Hepatocyte (in vitro differentiated cells): ENCODE results near the gene SLC5A6. TPM values are rescaled to one million over a fixed set of nuclear protein-coding genes. Genes with fewer than 3 reads are reported as not detected.

Experiments
- DNase-seq: peaks from one replicate; pipeline ENCODE4 v3.0.0-alpha.2; 2016; ENCODE audit warnings: low spot score
- H2AFZ ChIP-seq: fragments of 200-600 bp; sonication (generic); 2 replicates; pipeline ENCODE4 v1.6.0; 2016; ENCODE audit warnings: antibody characterized with exemption, mild to moderate bottlenecking
- H3K27ac ChIP-seq: fragments of 200-600 bp; sonication (generic); 2 replicates; pipeline ENCODE4 v1.5.1; 2016; ENCODE audit warnings: mild to moderate bottlenecking
- H3K27me3 ChIP-seq: fragments of 200-600 bp; sonication (generic); 2 replicates; pipeline ENCODE4 v1.6.1; 2016
- H3K36me3 ChIP-seq: fragments of 200-600 bp; sonication (generic); replicated peaks from 2 replicates; pipeline ENCODE4 v1.5.1; 2016; ENCODE audit warnings: low read depth; ENCODE audit not compliant: insufficient read depth
- H3K4me1 ChIP-seq: fragments of 200-600 bp; sonication (generic); 2 replicates; pipeline ENCODE4 v1.5.1; 2016; ENCODE audit warnings: mild to moderate bottlenecking, moderate library complexity; ENCODE audit not compliant: insufficient read depth
- H3K4me2 ChIP-seq: fragments of 200-600 bp; sonication (generic); 2 replicates; pipeline ENCODE4 v1.6.0; 2016
- H3K4me3 ChIP-seq: fragments of 200-600 bp; sonication (generic); 2 replicates; pipeline ENCODE4 v1.5.1; 2016; ENCODE audit warnings: mild to moderate bottlenecking
- H3K79me2 ChIP-seq: fragments of 200-600 bp; sonication (generic); 2 replicates; pipeline ENCODE4 v1.6.0; 2017; ENCODE audit warnings: mild to moderate bottlenecking
- H3K9me2 ChIP-seq: fragments of 200-600 bp; sonication (generic); replicated peaks from 2 replicates; pipeline ENCODE4 v1.6.0; 2017; ENCODE audit warnings: mild to moderate bottlenecking; ENCODE audit not compliant: insufficient read depth
- H3K9me3 ChIP-seq: fragments of 200-600 bp; sonication (generic); 2 replicates; pipeline ENCODE4 v1.5.1; 2016; ENCODE audit warnings: low read depth, mild to moderate bottlenecking
- H4K20me1 ChIP-seq: fragments of 200-600 bp; sonication (generic); 2 replicates; pipeline ENCODE4 v1.6.0; 2016; ENCODE audit warnings: mild to moderate bottlenecking; ENCODE audit not compliant: insufficient read depth, poor library complexity, severe bottlenecking
- EZH2 ChIP-seq: fragments of 200-600 bp; sonication (generic); IDR thresholded peaks from 2 replicates; pipeline ENCODE4 v1.6.1; 2016; ENCODE audit warnings: antibody characterized with exemption, mild to moderate bottlenecking, borderline replicate concordance
- EZH2phosphoT487 ChIP-seq: fragments of 200-600 bp; sonication (generic); IDR thresholded peaks from one replicate; pipeline ENCODE4 v1.6.1; 2018; ENCODE audit warnings: antibody characterized with exemption, mild to moderate bottlenecking, low read depth, moderate library complexity; ENCODE audit not compliant: unreplicated experiment, severe bottlenecking
- WGBS: methylation state at CpG from one replicate; pipeline ENCODE4 v1.1.6; 2016; ENCODE audit warnings: low lambda C conversion rate; ENCODE audit errors: missing lambda C conversion rate; 5-methylcytosine and 5-hydroxymethylcytosine counted together
- polyA plus RNA-seq: library from polyadenylated mRNA; unstranded; fragments of >200 nt; fragmentation: Nextera tagmentation; extraction: Ambion mirVana; gene quantifications from 2 replicates; pipeline ENCODE4 v1.2.1, GENCODE V29; 2016
- total RNA-seq: library from RNA; depleted of rRNA; stranded (reverse); fragments of >200 nt; gene quantifications from 2 replicates; pipeline ENCODE4 v1.2.3, GENCODE V29; 2014
- TF ChIP-seq, protein P1 (sequence below): fragments of 200-600 bp; sonication (generic); IDR thresholded peaks from 2 replicates; pipeline ENCODE4 v1.5.1; 2016; ENCODE audit warnings: antibody characterized with exemption, mild to moderate bottlenecking; ENCODE audit not compliant: poor library complexity

Gene SLC5A6
- total and polyA plus RNA-seq, 2 experiments from 2014 or later, result 58.9 to 72.3 TPM

- no peak overlapping the region for H3K4me3 ChIP-seq
These were observed 15.4 kb upstream of the SLC5A6 start for GRCh38 chr2:27227501-27227900.

GRCh38 chr2:27225526-27225925, 13.5 kb upstream of the SLC5A6 start:
- 98% methylated on average over 9 of the region's 9 CpGs for WGBS
- Histone ChIP-seq H3K4me2 (no peak overlapping the region), H3K9me3 (no peaks in the 10 kb centered on the region), H3K9me2 (no peaks in the 10 kb centered on the region), H3K27me3 (no peaks in the 10 kb centered on the region), H3K27ac (no peak overlapping the region), H3K79me2 (no peaks in the 10 kb centered on the region), H3K36me3 (no peaks in the 10 kb centered on the region), H2AFZ (no peak overlapping the region), H3K4me3 (no peak overlapping the region), H3K4me1 (no peaks in the 10 kb centered on the region), H4K20me1 (no peaks in the 10 kb centered on the region)
- DNase-seq, result no peak
- TF ChIP-seq EZH2 (no peak), EZH2phosphoT487 (no peak)
- TF ChIP-seq, protein P1, sequence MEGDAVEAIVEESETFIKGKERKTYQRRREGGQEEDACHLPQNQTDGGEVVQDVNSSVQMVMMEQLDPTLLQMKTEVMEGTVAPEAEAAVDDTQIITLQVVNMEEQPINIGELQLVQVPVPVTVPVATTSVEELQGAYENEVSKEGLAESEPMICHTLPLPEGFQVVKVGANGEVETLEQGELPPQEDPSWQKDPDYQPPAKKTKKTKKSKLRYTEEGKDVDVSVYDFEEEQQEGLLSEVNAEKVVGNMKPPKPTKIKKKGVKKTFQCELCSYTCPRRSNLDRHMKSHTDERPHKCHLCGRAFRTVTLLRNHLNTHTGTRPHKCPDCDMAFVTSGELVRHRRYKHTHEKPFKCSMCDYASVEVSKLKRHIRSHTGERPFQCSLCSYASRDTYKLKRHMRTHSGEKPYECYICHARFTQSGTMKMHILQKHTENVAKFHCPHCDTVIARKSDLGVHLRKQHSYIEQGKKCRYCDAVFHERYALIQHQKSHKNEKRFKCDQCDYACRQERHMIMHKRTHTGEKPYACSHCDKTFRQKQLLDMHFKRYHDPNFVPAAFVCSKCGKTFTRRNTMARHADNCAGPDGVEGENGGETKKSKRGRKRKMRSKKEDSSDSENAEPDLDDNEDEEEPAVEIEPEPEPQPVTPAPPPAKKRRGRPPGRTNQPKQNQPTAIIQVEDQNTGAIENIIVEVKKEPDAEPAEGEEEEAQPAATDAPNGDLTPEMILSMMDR, result no peak

More at GRCh38 chr2:27227501-27227900, 15.4 kb upstream of the SLC5A6 start:
- no peaks in the 10 kb centered on the region for H3K79me2 ChIP-seq
- H3K27ac ChIP-seq, result no peak overlapping the region
- H3K9me3 ChIP-seq, result no peaks in the 10 kb centered on the region
- no peaks in the 10 kb centered on the region for H4K20me1 ChIP-seq
- no peaks in the 10 kb centered on the region for H3K36me3 ChIP-seq
- no peak for DNase-seq
- H2AFZ ChIP-seq, result no peak overlapping the region
- H3K27me3 ChIP-seq, result no peaks in the 10 kb centered on the region
- 82% methylated on average over 2 of the region's 2 CpGs for WGBS
- TF ChIP-seq, protein P1, result no peak
- TF ChIP-seq EZH2phosphoT487 (no peak), EZH2 (no peak)
- no peaks in the 10 kb centered on the region for H3K4me1 ChIP-seq
- H3K4me2 ChIP-seq, result no peak overlapping the region
- no peaks in the 10 kb centered on the region for H3K9me2 ChIP-seq

- H2AFZ ChIP-seq, result no peak overlapping the region
- no peaks in the 10 kb centered on the region for H3K9me2 ChIP-seq
- no peak for TF ChIP-seq EZH2phosphoT487
- TF ChIP-seq, protein P1, result no peak
- TF ChIP-seq EZH2, result no peak
- no peak for DNase-seq
- no peaks in the 10 kb centered on the region for H3K9me3 ChIP-seq
- WGBS, result 98% methylated on average over 6 of the region's 6 CpGs
- H4K20me1 ChIP-seq, result no peaks in the 10 kb centered on the region
- peaks cover 9% of the 10 kb centered on the region for H3K79me2 ChIP-seq
- no peaks in the 10 kb centered on the region for H3K36me3 ChIP-seq
- H3K4me3 ChIP-seq, result no peak overlapping the region
- H3K27ac ChIP-seq, result no peak overlapping the region
- H3K4me1 ChIP-seq, result no peaks in the 10 kb centered on the region
- H3K27me3 ChIP-seq, result no peaks in the 10 kb centered on the region
- no peak overlapping the region for H3K4me2 ChIP-seq
These were observed 11.3 kb upstream of the SLC5A6 start for GRCh38 chr2:27223416-27223815.

DNA sequence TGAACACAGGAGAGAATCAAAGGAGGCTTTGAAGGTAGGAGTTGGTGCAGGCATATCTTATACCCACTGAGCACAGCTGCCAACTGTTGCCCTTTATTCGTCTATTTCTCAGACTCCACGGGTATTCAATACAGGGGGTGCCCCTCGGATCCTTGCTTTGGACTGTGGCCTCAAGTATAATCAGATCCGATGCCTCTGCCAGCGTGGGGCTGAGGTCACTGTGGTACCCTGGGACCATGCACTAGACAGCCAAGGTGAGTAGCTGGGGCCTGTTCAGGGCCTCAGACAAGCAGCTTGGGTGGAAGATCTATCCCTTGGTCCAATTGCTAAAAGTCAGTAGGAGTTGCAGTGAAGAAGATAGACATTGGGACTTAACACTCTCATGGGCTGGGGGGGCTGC, 10.3 kb upstream of the SLC5A6 start:
- no peak overlapping the region for H3K27ac ChIP-seq
- H3K36me3 ChIP-seq, result no peaks in the 10 kb centered on the region
- H3K9me3 ChIP-seq, result no peaks in the 10 kb centered on the region
- DNase-seq, result no peak
- H3K4me2 ChIP-seq, result no peak overlapping the region
- TF ChIP-seq EZH2 (no peak), EZH2phosphoT487 (no peak)
- peaks cover 6% of the 10 kb centered on the region for H3K4me1 ChIP-seq
- H3K4me3 ChIP-seq, result no peak overlapping the region
- H3K79me2 ChIP-seq, result peaks cover 11% of the 10 kb centered on the region
- 99% methylated on average over 5 of the region's 5 CpGs for WGBS
- no peaks in the 10 kb centered on the region for H3K27me3 ChIP-seq
- H2AFZ ChIP-seq, result no peak overlapping the region
- H3K9me2 ChIP-seq, result no peaks in the 10 kb centered on the region
- H4K20me1 ChIP-seq, result no peaks in the 10 kb centered on the region
